GM21737 (cell line): Measurements from ENCODE around the gene BMX.

Source experiments
- ATAC-seq: cut with Tn5 transposase; IDR thresholded peaks from one replicate; pipeline ENCODE4 v1.9.1; 2021; ENCODE audit warnings: mild to moderate bottlenecking, moderate library complexity; ENCODE audit not compliant: unreplicated experiment

The BMX gene

DNA sequence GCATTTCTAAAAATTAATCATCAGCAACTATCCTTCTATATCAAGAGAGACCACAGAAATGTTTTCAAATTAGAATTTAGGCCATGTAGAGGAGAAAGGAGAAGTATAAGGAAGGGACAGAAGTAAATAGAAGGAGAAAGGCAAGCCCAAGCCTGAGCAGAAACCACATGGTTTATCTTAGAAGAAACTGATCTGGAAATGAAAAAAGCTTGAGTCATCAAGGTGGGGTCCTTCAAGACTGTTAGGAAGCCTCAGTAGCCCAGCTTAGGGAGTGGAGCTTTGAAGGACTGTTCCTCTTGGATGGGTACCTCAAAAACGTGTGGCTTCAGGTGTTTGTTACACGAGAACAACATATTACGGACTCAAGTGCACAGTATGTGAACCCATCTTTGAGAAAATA, 4.5 kb downstream of the BMX start:
- no peak for ATAC-seq

DNA sequence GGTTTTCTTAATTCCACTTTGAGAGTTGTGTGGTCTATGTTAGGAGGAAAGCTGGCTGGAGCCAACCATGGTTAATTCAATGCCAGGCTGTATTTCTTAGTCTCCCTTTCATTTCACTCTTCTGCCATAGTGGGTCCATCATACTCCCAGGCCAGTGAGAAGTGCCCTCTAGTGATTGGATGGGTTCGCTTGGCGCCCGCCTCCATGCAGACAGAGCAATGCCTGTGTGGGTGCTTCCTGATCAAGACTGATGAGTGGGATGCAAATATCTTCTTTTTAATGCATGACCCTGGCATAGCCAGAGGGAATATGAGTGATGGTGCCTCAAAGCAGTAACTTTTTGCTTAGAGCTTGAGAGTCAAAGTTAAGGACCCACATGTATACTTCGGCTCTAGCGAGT, 6.4 kb downstream of the BMX start:
- ATAC-seq = no peak

DNA sequence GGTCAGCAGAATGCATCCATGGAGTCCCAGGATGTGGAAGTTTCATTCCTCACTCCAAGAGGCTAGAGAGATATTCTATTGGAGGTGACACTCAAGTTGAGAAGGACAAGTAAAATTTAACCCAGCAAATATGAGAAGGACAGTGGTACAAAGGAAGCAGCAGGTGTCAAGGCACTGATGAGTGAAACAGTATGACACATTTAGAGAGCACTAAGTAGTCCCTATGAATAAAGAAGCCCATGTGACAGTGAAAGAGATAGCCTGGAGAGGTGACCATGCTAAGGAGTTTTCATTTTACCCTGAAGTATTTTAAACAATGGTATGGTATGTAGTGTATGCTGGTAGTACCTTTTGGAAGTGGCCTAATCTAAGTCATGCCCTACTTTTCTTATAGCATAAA, 9.2 kb downstream of the BMX start:
- ATAC-seq = no peak

DNA sequence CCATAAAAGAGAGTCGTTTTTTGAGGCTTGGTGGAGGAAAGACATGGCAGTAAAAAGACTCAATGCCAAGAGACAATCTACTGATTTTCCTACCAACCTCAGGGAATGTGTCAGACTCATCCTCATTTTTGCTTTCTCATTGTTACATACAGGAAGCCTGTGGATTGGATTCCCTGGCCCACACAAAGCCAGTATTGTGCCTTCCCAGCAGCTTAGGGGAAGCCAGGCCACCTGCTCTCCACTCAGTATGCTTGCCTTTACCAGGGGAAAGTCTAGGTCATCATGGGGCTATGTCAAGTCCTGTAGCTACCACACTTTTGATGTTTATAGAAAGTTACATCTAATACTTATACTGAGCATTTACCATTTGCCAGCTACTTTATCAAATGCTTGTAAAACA, 11.0 kb downstream of the BMX start:
- no peak for ATAC-seq

DNA sequence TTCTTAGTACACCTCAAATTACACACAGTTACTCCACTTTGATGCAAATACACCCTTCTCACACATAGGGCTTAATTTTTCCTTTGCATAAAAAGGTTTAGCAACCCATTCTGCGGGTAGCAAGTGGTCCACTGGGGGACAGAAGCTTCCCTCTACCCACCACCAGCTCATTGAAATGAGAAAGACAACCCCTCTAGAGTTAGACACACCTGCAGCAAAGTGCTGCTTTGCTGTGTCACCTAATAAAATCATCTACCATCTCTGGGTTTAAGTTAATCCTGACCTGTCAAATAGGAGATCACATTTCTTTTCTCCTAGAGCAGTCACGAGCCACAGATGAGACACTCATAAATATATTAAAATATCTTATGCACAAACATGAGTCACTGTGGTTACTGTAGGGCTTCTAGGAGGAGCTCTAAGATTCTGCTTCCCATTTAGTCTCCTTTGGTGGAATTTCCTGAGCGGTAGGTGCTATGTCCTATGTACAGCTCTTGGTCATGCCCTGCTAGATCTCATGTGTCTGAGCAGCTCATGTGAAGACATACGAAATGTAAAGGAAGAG, 11.9 kb downstream of the BMX start:
- no peak for ATAC-seq

DNA sequence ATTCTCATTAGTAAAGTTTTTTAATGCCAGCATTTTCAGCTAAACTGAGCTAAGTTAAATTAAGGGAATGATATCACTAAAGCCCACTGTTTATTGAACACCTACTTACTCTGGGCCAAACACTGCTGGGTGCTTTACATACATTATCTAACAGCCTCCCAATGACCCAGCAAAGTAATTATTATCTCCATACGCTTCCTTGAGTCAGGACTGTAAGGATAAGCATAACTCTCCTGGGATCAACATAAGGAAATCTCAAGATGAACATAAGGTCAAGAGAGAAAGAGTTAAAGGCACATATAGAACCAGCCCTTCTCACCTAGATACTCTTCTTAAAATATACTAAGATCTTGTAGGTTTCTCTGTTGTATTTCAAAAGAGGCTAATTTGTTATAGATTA, 13.7 kb downstream of the BMX start:
- no peak for ATAC-seq

DNA sequence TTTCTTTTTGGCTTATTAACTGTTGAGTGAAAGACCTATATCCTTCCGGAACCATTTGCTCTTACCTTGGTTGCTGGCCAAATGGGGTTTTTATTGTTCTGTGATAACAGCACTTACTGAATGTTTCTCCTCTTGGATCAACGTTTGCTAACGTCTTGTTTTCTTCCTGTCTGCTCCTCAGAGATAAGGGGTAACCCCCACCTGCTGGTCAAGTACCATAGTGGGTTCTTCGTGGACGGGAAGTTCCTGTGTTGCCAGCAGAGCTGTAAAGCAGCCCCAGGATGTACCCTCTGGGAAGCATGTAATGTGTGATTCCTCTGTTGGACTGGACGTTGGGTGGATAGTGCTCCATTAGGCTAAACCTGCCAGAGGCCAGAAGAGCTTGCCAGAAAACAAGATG, 15.3 kb downstream of the BMX start:
- ATAC-seq = no peak

DNA sequence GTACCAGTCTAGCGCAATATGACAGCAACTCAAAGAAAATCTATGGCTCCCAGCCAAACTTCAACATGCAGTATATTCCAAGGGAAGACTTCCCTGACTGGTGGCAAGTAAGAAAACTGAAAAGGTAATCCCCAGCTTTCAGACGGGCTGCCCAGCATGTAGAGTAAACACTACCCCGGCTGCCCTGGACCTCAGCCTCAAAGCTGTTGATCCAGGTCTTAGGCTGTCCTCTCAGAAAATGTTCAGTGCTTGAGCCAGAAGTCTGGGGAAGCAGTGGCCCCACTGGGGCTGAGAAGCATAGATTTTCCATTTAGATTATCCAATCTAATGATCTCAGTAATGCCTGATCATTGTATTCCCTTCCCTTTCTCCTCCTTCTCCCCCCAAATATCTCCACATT, 21.9 kb downstream of the BMX start:
- no peak for ATAC-seq

DNA sequence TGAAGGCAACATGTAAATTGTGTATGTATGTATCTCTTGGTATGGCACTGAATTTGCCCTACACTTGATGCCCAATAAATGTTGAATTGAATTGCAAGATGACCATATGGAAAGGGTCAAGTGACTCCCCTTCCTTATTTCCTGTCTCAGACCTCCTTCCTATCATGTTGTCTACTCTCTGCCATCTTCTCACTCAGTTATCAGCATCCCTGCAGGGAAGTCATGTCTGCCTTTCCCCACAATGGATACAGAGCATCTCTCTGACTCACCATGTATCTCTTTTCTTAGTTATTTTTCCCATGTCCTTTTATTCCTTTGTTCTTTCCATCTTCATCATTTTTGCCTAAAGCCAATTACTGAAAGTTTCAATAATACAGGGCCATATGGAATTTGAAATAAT, 22.5 kb downstream of the BMX start:
- ATAC-seq = no peak

DNA sequence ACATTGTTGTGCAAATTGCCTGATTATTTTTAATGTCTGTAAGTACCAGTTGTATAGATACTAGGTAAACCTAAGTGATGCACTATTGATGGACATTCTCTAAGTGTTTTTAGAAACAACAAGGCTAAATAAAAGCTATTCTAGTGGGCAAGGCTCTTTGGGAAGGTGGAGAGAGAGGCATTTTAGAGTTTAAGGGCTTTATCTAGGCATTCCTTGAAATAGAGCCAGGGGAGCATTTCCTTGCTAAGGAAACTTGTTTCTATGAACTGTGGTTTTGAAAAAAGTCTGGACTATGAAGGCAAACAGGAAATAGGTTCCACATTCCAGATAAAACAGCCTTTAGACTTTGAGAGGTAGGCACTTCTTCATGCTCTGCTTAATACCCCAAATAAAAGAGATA, 23.8 kb downstream of the BMX start:
- no peak for ATAC-seq

DNA sequence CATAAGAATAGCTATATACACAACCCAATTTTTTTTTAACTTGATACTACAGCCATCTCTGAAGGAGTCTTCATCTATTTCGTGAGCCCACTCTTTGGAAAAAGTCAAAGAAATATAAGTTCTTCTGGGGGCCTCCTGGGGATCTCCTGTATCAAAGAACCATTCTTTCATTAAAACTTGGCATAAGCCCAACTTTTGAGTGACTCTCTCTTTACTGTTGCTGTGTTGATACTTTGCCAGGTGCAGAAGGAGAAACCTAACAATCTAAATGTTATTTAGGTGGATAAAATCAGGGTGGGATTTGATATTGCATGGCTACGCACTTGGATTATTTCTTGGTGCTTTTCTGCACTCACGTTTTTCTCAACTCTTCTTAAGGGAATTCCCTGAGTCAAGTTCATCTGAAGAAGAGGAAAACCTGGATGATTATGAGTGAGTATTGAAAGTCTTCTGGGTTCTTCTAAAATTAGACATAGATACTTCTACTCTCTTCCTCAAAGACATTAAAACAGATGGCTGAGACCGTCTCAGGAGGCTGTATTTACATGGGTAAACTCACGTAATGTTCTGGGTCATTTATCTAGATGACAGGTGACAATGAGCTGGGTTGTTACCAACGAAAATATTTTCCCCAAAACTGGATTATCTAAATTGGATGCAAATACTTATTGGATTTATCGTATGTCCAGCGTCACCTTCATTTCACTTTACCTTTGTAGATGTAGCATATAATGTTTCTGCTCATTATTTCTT, 25.2 kb downstream of the BMX start:
- ATAC-seq = no peak

DNA sequence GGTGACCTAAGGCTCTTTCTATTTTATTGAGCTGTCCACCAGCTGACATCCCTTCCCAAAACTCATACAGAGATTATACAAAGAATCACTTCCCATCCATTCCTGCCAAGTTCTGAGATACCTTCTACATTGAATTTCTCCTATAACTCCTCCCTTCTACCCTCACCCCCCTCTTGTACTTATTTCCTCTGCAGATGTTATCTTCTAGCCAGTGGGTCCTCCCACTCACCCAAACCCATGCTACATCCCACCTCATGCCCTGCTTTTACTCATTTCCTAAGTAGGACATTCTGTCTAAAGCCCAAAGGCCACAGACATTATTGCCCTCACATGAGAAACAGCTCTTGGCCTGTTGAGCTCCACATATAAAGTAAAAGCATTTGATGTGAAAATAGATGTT, 28.6 kb downstream of the BMX start:
- ATAC-seq = no peak

DNA sequence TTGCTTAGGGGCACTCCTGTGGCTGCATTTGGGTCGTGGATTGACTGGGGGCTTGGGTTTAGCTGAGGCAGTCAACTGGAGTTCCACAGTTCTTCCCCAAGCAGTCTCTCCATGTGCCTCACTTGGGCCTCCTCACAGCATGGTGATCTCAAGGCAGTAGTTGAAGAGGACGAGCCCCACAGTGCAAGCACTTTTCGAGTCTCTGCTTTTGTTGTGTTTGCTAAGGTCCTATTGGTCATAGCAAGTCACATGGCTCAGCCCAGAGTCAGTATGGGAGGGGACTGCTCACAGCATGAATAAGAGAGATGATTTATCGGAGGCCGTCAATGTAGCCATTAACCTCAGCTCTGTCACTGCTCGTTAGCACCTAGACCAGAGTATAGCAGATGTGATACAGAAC, 29.7 kb downstream of the BMX start:
- no peak for ATAC-seq

DNA sequence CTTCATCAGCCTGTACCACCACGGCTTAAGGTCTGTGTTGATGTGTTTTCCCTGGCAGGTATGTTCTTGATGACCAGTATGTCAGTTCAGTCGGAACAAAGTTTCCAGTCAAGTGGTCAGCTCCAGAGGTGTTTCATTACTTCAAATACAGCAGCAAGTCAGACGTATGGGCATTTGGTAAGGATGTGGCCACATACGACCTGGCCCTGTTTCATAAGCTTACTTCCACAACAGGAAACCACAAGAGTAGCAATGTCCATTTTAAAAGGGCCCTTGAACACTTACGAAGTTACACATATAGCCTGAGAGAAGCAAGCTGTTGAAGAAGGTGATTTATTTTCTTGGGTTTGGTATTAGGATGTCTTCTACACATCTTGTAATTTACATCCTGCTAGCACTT, 46.1 kb downstream of the BMX start:
- ATAC-seq = no peak

DNA sequence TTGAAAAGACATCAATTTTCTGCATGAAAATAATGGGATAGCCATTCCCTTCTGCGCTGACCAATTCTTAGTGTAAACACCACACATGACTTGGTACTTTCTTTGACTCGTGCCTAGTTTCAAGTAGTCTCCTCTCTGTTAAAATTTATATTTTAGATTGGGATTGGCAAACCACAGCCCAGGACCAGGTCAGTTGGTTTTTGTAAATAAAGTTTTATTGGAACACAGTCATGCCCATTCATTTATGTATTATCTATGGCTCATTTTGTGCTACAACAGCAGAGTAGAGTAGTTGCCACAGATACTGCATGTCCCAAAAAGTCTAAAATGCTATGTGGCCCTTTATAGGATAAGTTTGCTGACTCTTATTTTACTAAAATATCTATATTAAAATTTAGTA, 46.7 kb downstream of the BMX start:
- no peak for ATAC-seq

DNA sequence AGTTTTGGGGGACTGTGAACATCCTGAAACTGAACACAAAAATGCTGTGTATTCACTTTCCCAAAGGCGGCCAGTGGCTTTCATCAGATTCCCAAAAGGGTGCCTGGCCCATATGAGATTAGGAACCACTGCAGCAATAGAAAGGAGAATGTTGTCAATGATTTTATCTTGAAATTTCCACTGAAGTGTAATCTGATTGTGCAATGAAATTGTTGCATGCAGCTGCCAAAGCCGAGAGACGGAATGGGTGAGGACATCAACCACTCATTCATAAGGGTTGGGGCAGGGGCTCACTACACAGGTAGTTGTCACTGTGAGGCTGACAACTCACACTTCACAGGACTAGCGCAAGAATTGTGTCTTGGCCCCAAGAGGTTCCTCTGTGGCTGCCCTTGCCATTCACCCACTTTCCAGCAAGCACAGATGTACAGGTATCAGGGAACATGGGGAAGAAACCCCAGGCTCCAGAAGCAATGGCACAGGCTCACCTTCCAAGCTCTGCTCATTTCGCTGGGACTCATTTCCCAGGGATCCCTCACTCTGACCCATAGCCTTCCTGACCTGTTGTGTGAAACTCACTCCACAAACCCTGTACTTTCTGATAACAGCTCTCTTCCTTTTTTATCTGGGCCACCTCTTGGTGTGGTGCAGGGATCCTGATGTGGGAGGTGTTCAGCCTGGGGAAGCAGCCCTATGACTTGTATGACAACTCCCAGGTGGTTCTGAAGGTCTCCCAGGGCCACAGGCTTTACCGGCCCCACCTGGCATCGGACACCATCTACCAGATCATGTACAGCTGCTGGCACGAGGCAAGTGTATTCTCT, 48.8 kb downstream of the BMX start:
- no peak for ATAC-seq

DNA sequence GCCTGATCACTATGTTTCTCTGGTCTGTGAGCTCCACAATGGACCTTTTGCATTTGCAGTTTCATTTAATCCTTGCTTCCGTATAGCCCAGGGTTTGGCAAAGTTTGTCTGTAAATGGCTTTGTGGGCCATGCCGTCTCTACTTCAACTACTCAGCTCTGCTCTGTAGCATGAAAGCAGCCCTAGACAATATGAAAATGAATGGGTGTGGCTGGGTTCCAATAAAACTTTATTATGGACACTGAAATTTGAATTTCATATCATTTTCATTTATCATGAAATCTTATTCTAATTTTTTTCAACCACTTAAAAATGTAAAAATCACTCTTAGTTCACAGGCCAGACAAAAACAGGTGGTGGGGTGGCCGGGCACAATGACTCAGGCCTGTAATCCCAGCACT, 58.6 kb downstream of the BMX start:
- ATAC-seq = no peak

DNA sequence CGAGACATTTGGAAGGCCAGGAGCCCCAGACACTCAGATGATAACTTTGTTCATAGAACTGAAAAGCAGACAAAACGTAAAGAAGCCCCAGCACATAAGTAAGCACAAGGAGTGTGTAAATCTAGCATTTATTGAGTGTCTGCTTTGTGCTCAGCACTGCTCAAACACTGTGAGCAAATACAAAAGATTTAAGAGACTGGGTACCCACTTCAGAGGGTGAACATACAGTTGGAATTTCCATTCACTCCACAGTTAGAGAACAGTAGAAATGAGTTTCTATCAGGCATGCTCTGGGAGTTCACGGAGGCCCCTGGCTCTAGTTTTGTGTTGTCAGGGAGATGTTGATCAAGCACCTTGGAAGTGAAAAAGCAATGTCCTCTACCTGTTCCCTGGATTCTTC, 60.3 kb downstream of the BMX start:
- ATAC-seq = no peak

DNA sequence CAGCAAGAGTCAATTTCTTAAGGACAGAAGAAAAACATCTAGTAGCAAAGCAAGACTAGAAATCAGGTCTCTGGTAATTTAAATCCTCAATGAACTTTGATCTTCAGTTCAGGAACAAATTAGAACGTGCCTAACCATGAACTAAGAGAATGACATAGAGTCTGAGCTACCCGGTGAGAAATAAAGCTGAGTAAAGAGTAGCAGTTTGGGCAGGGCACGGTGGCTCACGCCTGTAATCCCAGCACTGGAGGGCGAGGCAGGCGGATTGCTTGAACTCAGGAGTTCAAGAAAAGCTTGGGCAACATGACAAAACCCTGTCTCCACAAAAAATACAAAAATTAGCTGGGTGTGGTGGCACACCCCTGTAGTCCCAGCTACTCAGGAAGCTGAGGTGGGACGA, 62.4 kb downstream of the BMX start:
- ATAC-seq = no peak

DNA sequence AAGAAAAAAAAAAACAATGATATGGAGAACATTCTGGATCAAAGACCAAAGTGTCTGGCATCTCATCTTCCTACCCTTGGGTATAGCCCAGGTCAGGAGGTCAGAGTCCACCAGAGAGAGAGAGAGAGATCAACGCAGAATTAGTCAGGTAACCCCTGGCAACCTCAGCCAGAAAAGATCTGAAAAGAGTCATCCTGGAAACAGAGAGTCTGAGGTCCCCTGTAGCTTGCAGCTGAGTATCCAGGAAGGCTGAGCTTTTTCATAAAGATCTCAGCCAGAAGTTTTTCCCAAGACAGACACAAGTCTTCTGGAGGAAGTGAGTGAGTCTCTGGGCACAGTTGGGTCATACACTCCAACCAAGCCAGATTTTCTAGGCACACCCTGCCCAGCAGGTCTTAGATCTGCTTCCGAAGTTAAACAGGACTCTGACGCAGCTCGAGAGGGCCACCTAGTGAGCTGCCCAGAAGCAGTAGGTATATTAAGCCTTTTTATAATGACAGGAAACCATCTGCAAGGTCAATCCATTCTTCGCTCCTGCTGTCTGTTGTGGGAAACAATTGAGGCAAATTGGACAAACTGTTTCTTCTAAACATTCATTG, 64.5 kb downstream of the BMX start:
- no peak for ATAC-seq

DNA sequence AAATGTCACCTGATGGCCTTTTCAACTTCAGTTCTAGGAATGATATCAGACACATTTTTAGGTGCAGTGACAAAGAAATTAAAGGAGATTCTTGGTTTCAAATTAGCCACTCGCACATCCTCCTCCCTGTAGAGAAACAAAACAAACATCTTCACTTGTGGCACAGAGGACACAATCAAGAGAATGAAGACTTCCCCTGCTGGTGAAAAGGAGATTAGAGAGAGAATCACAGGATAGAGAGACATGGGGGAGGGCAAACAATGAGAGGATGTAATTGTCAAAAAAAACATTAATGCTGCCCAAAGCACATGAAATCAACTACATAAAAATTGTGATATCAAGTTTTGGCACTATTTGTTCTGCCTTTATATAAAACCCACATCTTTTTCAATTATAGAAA, 65.6 kb downstream of the BMX start:
- no peak for ATAC-seq

DNA sequence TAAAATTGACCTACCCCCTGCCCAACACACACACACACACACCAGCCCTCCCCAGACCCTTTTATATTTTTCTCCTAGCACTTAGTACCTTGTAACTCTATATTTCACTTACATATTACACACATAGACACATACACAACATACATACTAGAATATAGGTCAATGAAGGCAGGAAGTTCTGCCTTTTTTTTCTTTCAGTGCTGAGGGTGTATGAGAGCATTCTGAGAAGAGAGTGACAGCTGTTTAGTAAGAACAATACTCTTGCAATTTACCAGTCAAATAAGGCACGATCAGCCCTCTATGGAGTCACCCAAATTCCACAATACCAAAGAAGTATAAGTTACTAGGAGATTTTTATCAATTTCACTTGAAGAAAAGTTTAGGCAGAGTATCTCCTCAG, 66.7 kb downstream of the BMX start:
- ATAC-seq = no peak
